Neural cell (in vitro differentiated cells): ENCODE data around the gene KISS1R. TPM values are rescaled to one million over a fixed set of nuclear protein-coding genes. Genes with fewer than 3 reads are reported as not detected.

Experiments
- H2AFZ ChIP-seq: fragments of 200-600, 300-800 bp; sonication (generic), shearing (Covaris generic); 2 replicates; pipeline ENCODE4 v1.6.0; 2014; ENCODE audit warnings: low read depth, mild to moderate bottlenecking, antibody characterized with exemption, low read length, moderate library complexity
- H3F3A ChIP-seq: fragments of 200-600 bp; shearing (Covaris generic); 2 replicates; pipeline ENCODE4 v1.6.1; 2016; ENCODE audit warnings: mild to moderate bottlenecking, moderate library complexity, mixed read lengths, antibody characterized with exemption, low read length; ENCODE audit not compliant: insufficient read depth, poor library complexity, severe bottlenecking
- H3K27ac ChIP-seq: fragments of 200-600, 300-800 bp; sonication (generic), shearing (Covaris generic); 2 replicates; pipeline ENCODE4 v1.5.1; 2014; ENCODE audit warnings: mild to moderate bottlenecking, low read length, moderate library complexity
- H3K27me3 ChIP-seq: fragments of 300-800, 200-600 bp; sonication (generic), shearing (Covaris generic); 2 replicates; pipeline ENCODE4 v1.6.0; 2014; ENCODE audit warnings: mild to moderate bottlenecking, low read depth, low read length, moderate library complexity; ENCODE audit not compliant: insufficient read depth
- H3K36me3 ChIP-seq: fragments of 300-800, 200-600 bp; sonication (generic), shearing (Covaris generic); 2 replicates; pipeline ENCODE4 v1.5.1; 2014; ENCODE audit warnings: mild to moderate bottlenecking, antibody characterized with exemption, low read length, moderate library complexity; ENCODE audit not compliant: insufficient read depth
- H3K4me2 ChIP-seq: fragments of 300-800, 200-600 bp; sonication (generic), shearing (Covaris generic); 2 replicates; pipeline ENCODE4 v1.6.0; 2014; ENCODE audit warnings: mild to moderate bottlenecking, low read length
- H3K4me3 ChIP-seq: fragments of 300-800, 200-600 bp; sonication (generic), shearing (Covaris generic); 2 replicates; pipeline ENCODE4 v1.5.1; 2014; ENCODE audit warnings: mild to moderate bottlenecking, low read length, moderate library complexity
- H3K79me2 ChIP-seq: fragments of 200-600 bp; shearing (Covaris generic); replicated peaks from 2 replicates; pipeline ENCODE4 v1.6.0; 2014; ENCODE audit warnings: mild to moderate bottlenecking, low read length, moderate library complexity; ENCODE audit not compliant: insufficient read depth
- H3K9ac ChIP-seq: fragments of 300-800, 200-600 bp; sonication (generic), shearing (Covaris generic); 2 replicates; pipeline ENCODE4 v1.6.1; 2016; ENCODE audit warnings: mild to moderate bottlenecking, low read length, mixed read lengths
- H3K9me2 ChIP-seq: fragments of 200-600 bp; shearing (Covaris generic); 2 replicates; pipeline ENCODE4 v1.6.1; 2016; ENCODE audit warnings: mild to moderate bottlenecking, low read length, mixed read lengths; ENCODE audit not compliant: insufficient read depth
- H3K9me3 ChIP-seq: fragments of 200-600, 300-800 bp; sonication (generic), shearing (Covaris generic); 2 replicates; pipeline ENCODE4 v1.6.1; 2016; ENCODE audit warnings: mild to moderate bottlenecking, mixed run types, low read length, moderate library complexity, mixed read lengths
- H4K20me1 ChIP-seq: fragments of 200-600 bp; shearing (Covaris generic); 2 replicates; pipeline ENCODE4 v1.6.1; 2016; ENCODE audit warnings: mild to moderate bottlenecking, mixed run types; ENCODE audit not compliant: insufficient read depth
- CTCF ChIP-seq: fragments of 450-650 bp; IDR thresholded peaks from 2 replicates; pipeline ENCODE4 v1.5.1; 2014; ENCODE audit warnings: antibody characterized with exemption, mild to moderate bottlenecking, moderate library complexity; ENCODE audit not compliant: poor library complexity, severe bottlenecking
- EP300 ChIP-seq: fragments of 450-650 bp; conservative IDR thresholded peaks from 2 replicates; pipeline ENCODE4 v1.6.1; 2014; ENCODE audit warnings: antibody characterized with exemption, mild to moderate bottlenecking, moderate library complexity; ENCODE audit not compliant: poor library complexity, severe bottlenecking
- EZH2 ChIP-seq: fragments of 200-600, 300-800 bp; shearing (Covaris generic), sonication (generic); IDR thresholded peaks from 2 replicates; pipeline ENCODE4 v1.6.1; 2014; ENCODE audit warnings: antibody characterized with exemption, low read length, borderline replicate concordance, mild to moderate bottlenecking; ENCODE audit not compliant: insufficient read depth, poor library complexity, severe bottlenecking
- MXI1 ChIP-seq: fragments of 450-650 bp; conservative IDR thresholded peaks from 2 replicates; pipeline ENCODE4 v1.6.1; 2014; ENCODE audit warnings: antibody characterized with exemption, mild to moderate bottlenecking; ENCODE audit not compliant: poor library complexity, severe bottlenecking
- POLR2AphosphoS5 ChIP-seq: IDR thresholded peaks from 2 replicates; pipeline ENCODE4 v1.6.1; 2012
- RAD21 ChIP-seq: fragments of 450-650 bp; conservative IDR thresholded peaks from 2 replicates; pipeline ENCODE4 v1.6.1; 2014; ENCODE audit warnings: antibody characterized with exemption, mild to moderate bottlenecking, moderate library complexity
- SMC3 ChIP-seq: fragments of 450-650 bp; conservative IDR thresholded peaks from 2 replicates; pipeline ENCODE4 v1.6.1; 2014; ENCODE audit warnings: antibody characterized with exemption, mild to moderate bottlenecking, moderate library complexity; ENCODE audit not compliant: poor library complexity
- TAF1 ChIP-seq: IDR thresholded peaks from 2 replicates; pipeline ENCODE4 v1.6.1; 2012; ENCODE audit warnings: low read depth
- polyA plus RNA-seq: library from polyadenylated mRNA; depleted of rRNA; stranded (reverse); fragments of >200 nt; gene quantifications from 2 replicates; pipeline ENCODE4 v1.2.3, GENCODE V29; 2014
- TF ChIP-seq, protein P1 (sequence below): IDR thresholded peaks from 2 replicates; pipeline ENCODE4 v1.6.1; 2012; ENCODE audit warnings: borderline replicate concordance

Gene KISS1R
- polyA plus RNA-seq, 1 donor from 2014 or later: 5.4 TPM

- no peak overlapping the region for H3K27ac ChIP-seq
- no peak overlapping the region for H3K9ac ChIP-seq
- TF ChIP-seq EZH2: no peak
- TF ChIP-seq TAF1: no peak
- TF ChIP-seq, protein P1, sequence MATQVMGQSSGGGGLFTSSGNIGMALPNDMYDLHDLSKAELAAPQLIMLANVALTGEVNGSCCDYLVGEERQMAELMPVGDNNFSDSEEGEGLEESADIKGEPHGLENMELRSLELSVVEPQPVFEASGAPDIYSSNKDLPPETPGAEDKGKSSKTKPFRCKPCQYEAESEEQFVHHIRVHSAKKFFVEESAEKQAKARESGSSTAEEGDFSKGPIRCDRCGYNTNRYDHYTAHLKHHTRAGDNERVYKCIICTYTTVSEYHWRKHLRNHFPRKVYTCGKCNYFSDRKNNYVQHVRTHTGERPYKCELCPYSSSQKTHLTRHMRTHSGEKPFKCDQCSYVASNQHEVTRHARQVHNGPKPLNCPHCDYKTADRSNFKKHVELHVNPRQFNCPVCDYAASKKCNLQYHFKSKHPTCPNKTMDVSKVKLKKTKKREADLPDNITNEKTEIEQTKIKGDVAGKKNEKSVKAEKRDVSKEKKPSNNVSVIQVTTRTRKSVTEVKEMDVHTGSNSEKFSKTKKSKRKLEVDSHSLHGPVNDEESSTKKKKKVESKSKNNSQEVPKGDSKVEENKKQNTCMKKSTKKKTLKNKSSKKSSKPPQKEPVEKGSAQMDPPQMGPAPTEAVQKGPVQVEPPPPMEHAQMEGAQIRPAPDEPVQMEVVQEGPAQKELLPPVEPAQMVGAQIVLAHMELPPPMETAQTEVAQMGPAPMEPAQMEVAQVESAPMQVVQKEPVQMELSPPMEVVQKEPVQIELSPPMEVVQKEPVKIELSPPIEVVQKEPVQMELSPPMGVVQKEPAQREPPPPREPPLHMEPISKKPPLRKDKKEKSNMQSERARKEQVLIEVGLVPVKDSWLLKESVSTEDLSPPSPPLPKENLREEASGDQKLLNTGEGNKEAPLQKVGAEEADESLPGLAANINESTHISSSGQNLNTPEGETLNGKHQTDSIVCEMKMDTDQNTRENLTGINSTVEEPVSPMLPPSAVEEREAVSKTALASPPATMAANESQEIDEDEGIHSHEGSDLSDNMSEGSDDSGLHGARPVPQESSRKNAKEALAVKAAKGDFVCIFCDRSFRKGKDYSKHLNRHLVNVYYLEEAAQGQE: no peak
- TF ChIP-seq CTCF: no peak
- no peak for TF ChIP-seq POLR2AphosphoS5
- TF ChIP-seq EP300: no peak
- TF ChIP-seq SMC3: no peak
- no peaks in the 10 kb centered on the region for H3K79me2 ChIP-seq
- H3K36me3 ChIP-seq: no peaks in the 10 kb centered on the region
- H3K9me3 ChIP-seq: no peaks in the 10 kb centered on the region
- H3K4me2 ChIP-seq: no peak overlapping the region
- H3K27me3 ChIP-seq: no peaks in the 10 kb centered on the region
- H3K9me2 ChIP-seq: no peaks in the 10 kb centered on the region
- no peaks in the 10 kb centered on the region for H3F3A ChIP-seq
- no peaks in the 10 kb centered on the region for H4K20me1 ChIP-seq
- H3K4me3 ChIP-seq: no peak overlapping the region
- no peak overlapping the region for H2AFZ ChIP-seq
Measured at GRCh38 chr19:870314-870713, 46.8 kb upstream of the KISS1R start.

DNA sequence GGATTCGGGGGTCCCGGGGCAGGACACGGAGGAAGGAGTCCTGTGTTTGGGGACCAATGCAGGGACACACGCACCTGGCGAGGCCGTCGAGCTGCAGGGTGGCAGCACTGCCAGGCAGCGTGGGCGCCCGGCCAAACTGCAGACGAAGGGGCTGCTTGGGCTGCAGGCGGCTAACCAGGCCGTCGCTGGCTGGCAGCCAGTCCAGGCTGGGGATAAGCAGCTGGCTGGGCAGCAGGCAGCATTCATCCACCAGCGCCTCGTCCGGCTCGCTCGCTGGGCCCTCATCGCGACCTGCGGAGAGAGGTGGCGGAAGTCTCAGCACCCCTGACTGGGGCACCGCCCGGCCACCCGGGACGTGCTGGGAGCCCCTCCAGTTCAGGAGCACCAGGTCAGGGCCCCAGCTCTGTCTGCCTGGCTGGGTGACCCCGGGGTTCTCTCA, 46.2 kb upstream of the KISS1R start:
- Histone ChIP-seq H4K20me1 (no peaks in the 10 kb centered on the region), H3F3A (no peaks in the 10 kb centered on the region), H3K4me3 (no peak overlapping the region), H3K9me3 (no peaks in the 10 kb centered on the region), H3K9ac (no peak overlapping the region), H3K36me3 (no peaks in the 10 kb centered on the region), H3K79me2 (no peaks in the 10 kb centered on the region), H3K27me3 (no peaks in the 10 kb centered on the region), H3K27ac (no peak overlapping the region), H2AFZ (no peak overlapping the region), H3K4me2 (no peak overlapping the region), H3K9me2 (no peaks in the 10 kb centered on the region)
- no peak for TF ChIP-seq MXI1
- no peak for TF ChIP-seq POLR2AphosphoS5
- TF ChIP-seq SMC3: no peak
- TF ChIP-seq, protein P1: no peak
- TF ChIP-seq EZH2: no peak
- no peak for TF ChIP-seq CTCF
- no peak for TF ChIP-seq RAD21
- no peak for TF ChIP-seq TAF1
- TF ChIP-seq EP300: no peak
